ENCODE data around the gene SMYD3.

Gene SMYD3

DNA sequence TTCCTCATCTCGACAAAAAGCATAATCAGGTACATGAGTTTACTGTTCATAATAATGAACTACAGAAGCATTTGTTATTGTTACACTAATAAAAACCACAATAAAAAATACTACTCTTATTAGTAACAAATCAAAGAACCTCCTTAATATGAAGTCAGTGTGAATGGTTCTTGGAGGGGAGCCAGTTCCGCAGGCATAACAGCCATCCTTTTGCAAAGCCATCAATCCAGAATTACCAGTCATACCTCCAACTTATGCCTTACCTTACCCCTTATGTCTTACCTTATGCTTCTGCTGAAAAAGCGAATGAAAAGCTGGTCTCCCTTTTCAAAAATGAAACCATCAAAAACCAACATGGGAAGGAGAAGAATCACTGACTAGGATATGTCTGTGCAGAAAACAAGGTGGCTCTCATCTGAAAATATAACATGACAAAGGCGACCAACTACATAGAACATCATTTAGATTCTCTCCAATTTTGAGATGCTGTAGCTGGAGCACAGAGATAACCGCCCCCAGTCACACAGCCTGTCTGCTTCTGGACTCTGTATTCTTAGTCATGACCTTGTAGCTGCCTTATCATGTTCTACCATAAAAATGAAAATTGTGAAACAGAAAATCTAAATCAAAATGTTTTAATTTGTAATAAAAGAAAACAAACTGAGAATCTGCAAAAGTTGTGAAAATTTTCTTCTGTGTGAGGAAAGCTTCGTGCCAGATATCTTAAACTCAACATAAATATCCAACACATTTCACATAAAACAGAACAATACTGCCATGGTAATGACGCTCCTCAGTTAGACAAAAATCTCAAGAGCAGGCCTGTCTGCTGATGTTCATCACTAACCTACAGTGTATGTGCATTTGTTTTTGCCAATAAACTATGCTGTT lies 438.2 kb downstream of the SMYD3 start:
- DNase-seq (ENCODE audit: low spot score) = no peak

GRCh38 chr1:246068217-246068512 lies 438.9 kb downstream of the SMYD3 start:
- DNase-seq (ENCODE audit: low spot score) = no peak

DNA sequence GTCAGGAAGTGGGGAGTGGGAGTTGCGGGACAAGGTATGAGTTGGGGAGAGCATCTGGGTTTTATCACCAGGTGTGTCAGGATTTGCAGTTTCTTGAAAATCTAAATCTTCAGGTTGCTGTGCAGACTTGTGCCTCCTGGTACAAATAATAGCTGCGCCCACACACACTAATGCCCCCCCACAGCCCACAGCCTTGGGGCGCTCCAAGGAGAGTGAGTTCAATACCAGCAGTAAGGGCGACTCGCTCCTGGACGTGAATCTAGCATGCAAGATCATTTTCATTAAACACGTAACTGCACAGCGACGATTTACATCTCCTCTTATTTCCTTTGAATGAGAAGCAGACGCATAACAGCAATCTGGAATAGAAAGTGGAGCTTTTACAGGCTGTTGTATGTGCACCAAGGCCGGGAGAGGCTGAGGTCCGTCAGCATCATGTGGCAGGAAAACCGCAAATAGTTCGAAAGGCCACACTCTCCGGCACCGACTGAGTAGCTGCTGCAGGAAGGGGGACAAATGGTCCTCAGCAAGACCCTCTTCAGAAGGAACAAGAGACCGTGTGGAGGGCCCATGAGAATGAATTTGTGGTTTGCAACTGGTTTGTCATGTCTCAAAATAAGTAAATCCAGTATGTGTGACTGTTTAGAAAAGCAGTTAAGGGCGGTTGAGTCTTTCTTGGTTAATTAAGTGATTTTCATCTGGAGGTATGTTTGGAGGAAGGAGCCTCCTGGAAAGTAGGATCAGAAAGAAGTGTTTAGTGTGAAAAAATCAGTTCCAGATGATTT lies 439.5 kb downstream of the SMYD3 start:
- DNase-seq (ENCODE audit: low spot score) = peak; percentile 61

- DNase-seq (ENCODE audit: low spot score) = no peak
Measured at GRCh38 chr1:246066573-246066972, 440.5 kb downstream of the SMYD3 start.

- no peak for DNase-seq (ENCODE audit: low spot score)
Measured at GRCh38 chr1:246065592-246065991, 441.5 kb downstream of the SMYD3 start.

DNA sequence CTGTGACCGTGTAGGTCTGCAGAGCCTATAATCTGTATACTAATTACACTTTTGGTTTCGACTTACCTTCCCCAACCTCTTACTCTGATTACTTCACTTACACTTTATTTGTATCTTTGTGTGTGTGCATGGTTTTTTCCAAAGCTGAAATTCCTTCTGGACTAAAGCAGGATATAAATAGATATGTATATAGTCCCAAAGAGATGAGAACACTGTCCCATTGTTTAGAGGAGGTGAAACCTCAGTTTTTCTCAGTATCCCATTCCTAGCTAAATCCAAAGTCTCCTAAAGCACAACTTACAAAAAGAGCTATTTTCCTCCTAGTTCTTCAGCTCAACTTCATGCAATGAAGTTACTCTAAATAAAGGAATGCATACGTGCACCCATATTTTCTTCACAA lies 442.2 kb downstream of the SMYD3 start:
- DNase-seq (ENCODE audit: low spot score) = no peak

DNA sequence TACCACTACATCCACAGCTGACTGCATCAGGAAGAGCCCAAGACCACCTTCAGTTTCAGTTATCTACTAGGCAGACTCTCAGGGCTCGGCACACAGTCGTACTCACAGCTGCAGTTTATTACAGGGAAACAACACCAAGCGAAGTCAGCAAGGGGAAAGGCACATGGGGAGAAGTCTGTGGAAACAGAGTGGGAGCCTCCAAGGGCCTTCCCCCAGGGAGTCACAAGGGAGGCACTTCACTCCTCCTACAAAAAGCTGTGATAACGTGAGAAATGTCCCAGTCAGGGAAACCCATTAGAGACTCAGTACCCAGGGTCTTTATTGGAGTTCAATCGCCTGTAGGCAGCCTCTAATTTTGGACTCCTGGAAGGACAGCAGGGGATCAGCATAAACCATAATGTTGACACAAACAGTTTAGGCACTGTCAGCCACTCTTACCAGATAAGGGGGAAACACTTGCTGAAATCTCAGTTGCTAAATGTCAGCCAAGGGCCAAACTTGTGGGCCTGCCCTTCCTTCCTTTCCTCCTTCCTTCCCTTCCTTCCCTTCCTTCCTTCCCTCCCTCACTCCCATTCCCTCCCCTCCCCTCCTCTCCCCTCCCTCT lies 444.0 kb downstream of the SMYD3 start:
- no peak for DNase-seq (ENCODE audit: low spot score)

DNA sequence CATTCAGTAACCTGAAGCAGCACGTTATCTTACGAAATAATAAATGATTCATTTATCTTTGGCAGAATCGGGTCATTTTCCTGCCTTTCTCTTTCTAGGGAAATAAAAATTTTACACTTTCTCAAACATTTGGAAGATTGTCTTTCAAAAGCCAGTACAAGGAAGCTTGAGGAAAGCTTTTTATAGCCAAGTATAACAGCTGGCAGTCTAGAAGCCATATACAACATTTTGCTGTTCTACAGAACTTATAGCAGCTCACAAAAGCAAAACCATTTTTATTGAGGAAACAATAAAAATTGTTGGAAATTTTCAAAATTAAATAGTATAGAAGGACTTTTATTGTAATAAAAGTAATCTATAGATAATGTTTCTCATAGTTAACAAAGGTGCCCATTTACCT lies 448.6 kb downstream of the SMYD3 start:
- no peak for DNase-seq (ENCODE audit: low spot score)

DNA sequence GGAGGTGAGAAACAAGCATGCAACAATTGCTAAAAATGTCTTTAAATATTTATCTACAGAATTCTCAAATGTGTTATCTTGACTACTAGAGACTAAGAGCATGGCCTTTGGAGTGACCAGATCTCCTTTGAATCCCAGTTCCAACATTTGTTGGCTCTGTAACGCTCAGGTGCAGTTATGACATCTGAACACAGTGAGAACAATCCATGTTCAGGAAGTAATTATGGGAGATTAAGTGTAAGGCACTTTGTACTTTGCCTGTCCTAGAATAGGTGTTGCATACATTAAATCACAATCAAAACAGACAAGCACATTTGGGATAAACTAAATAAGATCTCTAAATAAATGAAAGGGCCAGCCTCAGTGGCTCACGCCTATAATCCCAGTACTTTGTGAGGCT lies 454.5 kb downstream of the SMYD3 start:
- DNase-seq (ENCODE audit: low spot score) = no peak

DNA sequence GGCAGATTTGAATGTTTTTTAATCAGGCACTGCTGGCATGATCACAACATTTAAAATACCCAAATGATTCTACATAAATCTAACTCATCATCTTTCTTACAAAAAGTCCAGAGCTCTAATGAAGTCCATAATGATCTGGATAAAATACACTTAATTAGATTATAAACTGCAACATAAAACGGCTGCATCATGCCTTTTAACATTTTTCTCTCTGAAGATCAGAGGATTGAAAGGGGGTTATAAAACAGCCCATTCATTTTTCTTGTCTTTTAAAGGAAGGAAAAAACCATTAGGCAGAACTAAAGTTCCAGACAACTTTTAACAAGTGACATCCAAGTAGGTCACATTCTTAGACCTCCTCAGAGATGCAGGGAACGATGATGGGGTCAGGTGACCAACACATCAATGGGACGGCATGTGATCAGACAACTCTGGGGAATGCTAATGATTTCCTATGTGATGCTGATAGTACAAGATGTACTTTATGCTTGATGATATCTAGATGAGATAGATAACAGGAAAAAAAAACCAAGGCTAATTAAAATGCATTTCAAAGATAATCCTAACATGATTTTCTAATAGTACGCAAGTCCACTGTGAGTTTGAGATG lies 455.1 kb downstream of the SMYD3 start:
- no peak for DNase-seq (ENCODE audit: low spot score)

DNA sequence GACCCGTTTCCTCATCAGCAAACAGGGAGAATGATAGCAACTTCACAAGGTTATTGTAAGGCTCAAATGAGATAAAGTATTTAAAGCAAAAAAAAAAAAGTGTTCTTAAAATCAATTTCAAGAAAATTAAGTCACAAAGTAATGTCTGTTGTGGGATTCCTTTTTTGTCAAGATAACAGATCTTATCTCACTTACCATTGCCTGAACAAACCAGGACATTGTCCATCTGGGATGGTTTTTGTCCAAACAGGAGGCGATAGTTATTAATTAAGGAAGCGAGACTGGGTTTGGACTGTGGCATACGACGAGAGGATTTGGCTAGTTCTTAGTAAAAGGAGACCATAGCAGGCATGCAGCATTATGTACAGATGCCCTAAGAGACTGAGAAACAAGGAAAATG lies 458.4 kb downstream of the SMYD3 start:
- no peak for DNase-seq (ENCODE audit: low spot score)

DNA sequence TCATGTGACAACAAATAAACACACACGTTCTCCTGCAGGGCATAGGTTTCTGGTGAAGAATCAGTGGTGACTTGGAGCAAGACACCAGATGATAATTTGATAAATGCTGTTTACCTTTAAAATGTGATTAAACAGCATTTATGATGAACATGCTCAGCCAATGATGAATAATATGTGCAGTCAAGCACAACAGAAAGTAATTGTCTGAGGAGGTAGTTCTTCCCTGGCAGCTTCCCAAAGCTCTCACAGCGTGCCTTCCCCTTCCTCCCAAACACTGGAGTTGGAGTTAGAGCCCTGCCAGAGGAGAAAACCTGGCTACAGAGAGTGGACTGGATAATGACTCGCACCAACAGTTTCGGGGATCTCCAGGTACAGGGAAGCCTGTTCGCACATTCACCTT lies 463.5 kb downstream of the SMYD3 start:
- no peak for DNase-seq (ENCODE audit: low spot score)

GRCh38 chr1:246041360-246041759 lies 465.7 kb downstream of the SMYD3 start:
- DNase-seq (ENCODE audit: low spot score) = no peak

GRCh38 chr1:246040200-246040890 lies 466.7 kb downstream of the SMYD3 start:
- DNase-seq (ENCODE audit: low spot score) = no peak

DNA sequence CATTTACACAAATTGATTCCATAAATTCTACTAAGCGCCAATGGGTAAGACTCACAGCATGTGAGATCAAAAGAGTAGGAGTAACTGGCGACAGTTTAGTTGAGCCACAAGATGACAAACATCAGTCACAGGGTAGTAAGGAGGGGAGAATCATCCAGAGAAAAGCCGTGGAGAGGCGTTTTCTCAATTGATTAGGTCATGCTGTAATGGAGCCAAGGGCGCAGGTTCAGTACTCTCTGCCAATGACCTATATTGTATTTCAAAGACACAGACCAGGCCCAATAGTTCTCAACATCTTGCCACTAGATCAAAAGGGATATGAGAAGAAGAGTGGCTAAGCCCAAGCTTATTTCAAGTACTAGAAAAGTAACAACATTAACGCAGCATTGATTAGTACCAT lies 467.5 kb downstream of the SMYD3 start:
- no peak for DNase-seq (ENCODE audit: low spot score)

- no peak for DNase-seq (ENCODE audit: low spot score)
Measured at GRCh38 chr1:246037832-246038231, 469.2 kb downstream of the SMYD3 start.

GRCh38 chr1:246036175-246036574 lies 470.9 kb downstream of the SMYD3 start:
- no peak for DNase-seq (ENCODE audit: low spot score)

DNA sequence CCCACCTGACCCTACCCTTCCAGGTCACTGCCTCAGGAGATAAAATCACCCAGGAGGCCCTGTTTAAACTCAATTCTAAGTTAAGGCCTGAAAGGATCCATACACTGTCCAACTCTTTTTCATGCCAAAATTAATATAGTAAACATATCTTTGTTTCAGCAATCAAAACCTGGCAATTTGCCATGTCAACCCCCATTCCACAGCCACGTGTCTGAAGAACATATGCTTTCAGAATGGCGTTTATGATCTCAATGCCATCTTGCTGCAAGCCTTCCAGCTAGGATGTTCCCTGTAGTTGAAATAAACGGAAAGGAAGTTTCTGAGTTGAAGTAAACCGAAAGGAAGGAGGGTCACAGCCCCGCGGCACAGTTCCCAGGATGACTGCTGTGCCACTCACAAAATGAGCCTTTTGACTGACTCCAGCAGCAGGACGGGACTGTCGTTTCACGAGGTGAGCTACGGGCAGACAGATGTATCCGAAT lies 472.0 kb downstream of the SMYD3 start:
- no peak for DNase-seq (ENCODE audit: low spot score)

- DNase-seq (ENCODE audit: low spot score) = no peak
Measured at GRCh38 chr1:246034630-246035029, 472.4 kb downstream of the SMYD3 start.

GRCh38 chr1:246032984-246033383 lies 474.1 kb downstream of the SMYD3 start:
- no peak for DNase-seq (ENCODE audit: low spot score)

GRCh38 chr1:246032031-246032551 lies 475.0 kb downstream of the SMYD3 start:
- DNase-seq (ENCODE audit: low spot score) = no peak

DNA sequence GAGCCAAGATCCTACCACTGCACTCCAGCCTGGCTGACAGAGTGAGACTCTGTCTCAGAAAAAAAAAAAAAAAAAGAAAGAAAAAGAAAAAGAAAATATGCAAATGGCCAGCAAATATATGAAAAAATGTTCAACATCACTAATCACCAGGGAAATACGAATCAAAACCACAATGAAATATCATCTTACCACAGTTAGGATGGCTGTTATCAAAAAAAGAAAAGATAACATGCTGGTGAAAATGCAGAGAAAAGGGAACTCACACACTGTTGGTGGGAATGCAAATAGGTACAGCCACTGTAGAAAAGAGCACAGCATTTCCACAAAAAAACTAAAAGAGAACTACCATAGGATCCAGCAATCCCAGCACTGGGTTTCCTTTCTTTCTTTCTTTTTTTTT lies 477.5 kb downstream of the SMYD3 start:
- DNase-seq (ENCODE audit: low spot score) = no peak

Measured in AG08396 (cell line).